Cardiac fibroblast (primary cell): Measurements from ENCODE around the gene EMILIN1.
"Not testable (repeated sequence)": the region's sequence is repeated elsewhere in the genome, so short reads cannot be mapped to it uniquely, and the experiment has no call there.

Experiments
- DNase-seq, 2 donors: peaks; one replicate each; pipeline versions ENCODE4 v3.0.0 to v3.0.0-alpha.2; 2010; ENCODE audit warnings: low read depth in 2 of 2
- H3K4me3 ChIP-seq, 2 donors: replicated peaks in 1 of 2; 1 replicate in 1 of 2; 2 replicates in 1 of 2; pipeline ENCODE4 v1.5.1; 2011; ENCODE audit warnings: low read depth in 2 of 2, low read length in 2 of 2, mild to moderate bottlenecking in 2 of 2, moderate library complexity in 1 of 2
- CTCF ChIP-seq: IDR thresholded peaks from one replicate; pipeline ENCODE4 v1.5.1; 2011; ENCODE audit warnings: low read depth, mild to moderate bottlenecking, low read length, inconsistent platforms

EMILIN1 gene

GRCh38 chr2:27105981-27106380 is 27.6 kb downstream of the EMILIN1 start:
- no peak for TF ChIP-seq CTCF
- DNase-seq = no peak
- no peak overlapping the region for H3K4me3 ChIP-seq

- no peak for DNase-seq
- H3K4me3 ChIP-seq = no peak overlapping the region
- TF ChIP-seq CTCF = no peak
Observed at GRCh38 chr2:27108221-27108620, 29.8 kb downstream of the EMILIN1 start.

GRCh38 chr2:27109083-27109482 is 30.7 kb downstream of the EMILIN1 start:
- no peak for TF ChIP-seq CTCF
- DNase-seq = no peak
- H3K4me3 ChIP-seq = no peak overlapping the region

- not testable (repeated sequence) for DNase-seq, H3K4me3 ChIP-seq
Observed at GRCh38 chr2:27110603-27111352, 32.4 kb downstream of the EMILIN1 start.

- not testable (repeated sequence) for DNase-seq, H3K4me3 ChIP-seq
Observed at GRCh38 chr2:27111392-27112078, 33.1 kb downstream of the EMILIN1 start.

- no peak overlapping the region for H3K4me3 ChIP-seq
- no peak for DNase-seq
- no peak for TF ChIP-seq CTCF
Observed at GRCh38 chr2:27115519-27115918, 37.1 kb downstream of the EMILIN1 start.

GRCh38 chr2:27117995-27118524 is 39.6 kb downstream of the EMILIN1 start:
- TF ChIP-seq CTCF = no peak
- H3K4me3 ChIP-seq = peak overlapping the region; percentile 46 to 48
- DNase-seq = no peak
